ENCODE results near the gene DVL2. TPM values are rescaled to one million over a fixed set of nuclear protein-coding genes. Genes with fewer than 3 reads are reported as not detected.

DVL2 gene
- polyA plus RNA-seq, 3 donors from 2014 or later, result 19.4 to 28.5 (median 25.2) TPM

DNA sequence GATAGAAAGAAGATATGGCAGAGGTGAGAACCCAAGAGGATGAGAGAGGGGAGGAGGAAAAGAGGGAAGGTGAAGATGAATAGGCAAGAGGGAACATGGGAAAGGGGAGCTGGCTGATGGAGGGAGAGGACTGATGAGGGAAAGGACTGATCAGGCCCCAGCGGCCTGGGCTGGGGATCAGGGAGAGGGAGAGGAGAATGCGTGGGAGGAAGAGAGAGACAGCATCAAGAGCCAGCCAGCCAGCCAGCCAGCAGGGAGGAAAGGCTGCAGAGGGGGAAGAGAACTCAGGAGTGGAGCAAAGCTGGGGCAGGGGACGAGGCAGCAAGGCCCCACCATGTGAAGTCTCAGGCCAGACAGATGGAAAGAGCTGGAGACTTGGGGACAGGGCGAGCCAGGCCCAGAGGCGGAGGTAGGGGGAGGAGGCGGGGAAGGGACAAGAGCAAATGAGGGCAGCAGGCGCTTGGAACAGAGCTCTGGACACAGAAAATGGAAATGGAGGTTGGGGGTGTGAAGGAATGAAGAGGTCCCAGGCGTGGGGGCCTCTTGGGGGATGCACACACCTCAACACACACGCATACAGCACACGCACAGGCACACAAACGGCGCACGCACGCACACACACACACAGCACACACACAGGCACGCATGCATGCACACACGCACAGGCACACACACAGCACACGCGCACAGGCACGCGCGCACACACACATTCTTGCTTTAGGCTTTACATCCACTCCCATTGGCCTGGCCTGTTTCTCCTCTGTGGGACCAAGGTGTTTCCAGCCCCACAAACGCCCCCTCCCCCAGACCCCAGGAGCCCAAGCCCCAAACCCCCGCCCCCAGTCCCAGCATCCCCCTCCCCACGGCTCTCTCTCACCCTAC lies 27.0 kb downstream of the DVL2 start:
- DNase-seq, result no peak
- H3K27ac Mint-ChIP-seq, result peak overlapping the region in 5 of 6 donors; percentile 72 to 98 (median 89)
- no peaks in the 10 kb centered on the region for H3K36me3 Mint-ChIP-seq
- H3K4me1 Mint-ChIP-seq, result peaks cover 31 to 36% of the 10 kb centered on the region in 2 donors
- H3K27me3 Mint-ChIP-seq (ENCODE audit: low read depth in 3 of 3), result peaks cover 20 to 22% (median 20%) of the 10 kb centered on the region in 3 donors
- H3K4me3 Mint-ChIP-seq, result peak overlapping the region in 2 of 5 donors; percentile 1 to 3
- no peaks in the 10 kb centered on the region for H3K9me3 Mint-ChIP-seq

- H3K9me3 Mint-ChIP-seq, result no peaks in the 10 kb centered on the region
- H3K27me3 Mint-ChIP-seq (ENCODE audit: low read depth in 3 of 3), result peaks cover 15 to 19% (median 18%) of the 10 kb centered on the region in 3 donors
- peak overlapping the region; percentile 93 to 99 (median 97) for H3K27ac Mint-ChIP-seq
- H3K36me3 Mint-ChIP-seq, result no peaks in the 10 kb centered on the region
- no peak for DNase-seq
- H3K4me1 Mint-ChIP-seq, result peaks cover 31 to 37% of the 10 kb centered on the region in 2 donors
- H3K4me3 Mint-ChIP-seq, result peak overlapping the region; percentile 87 to 91 (median 90)
These were observed 28.8 kb downstream of the DVL2 start for GRCh38 chr17:7205561-7205960.

DNA sequence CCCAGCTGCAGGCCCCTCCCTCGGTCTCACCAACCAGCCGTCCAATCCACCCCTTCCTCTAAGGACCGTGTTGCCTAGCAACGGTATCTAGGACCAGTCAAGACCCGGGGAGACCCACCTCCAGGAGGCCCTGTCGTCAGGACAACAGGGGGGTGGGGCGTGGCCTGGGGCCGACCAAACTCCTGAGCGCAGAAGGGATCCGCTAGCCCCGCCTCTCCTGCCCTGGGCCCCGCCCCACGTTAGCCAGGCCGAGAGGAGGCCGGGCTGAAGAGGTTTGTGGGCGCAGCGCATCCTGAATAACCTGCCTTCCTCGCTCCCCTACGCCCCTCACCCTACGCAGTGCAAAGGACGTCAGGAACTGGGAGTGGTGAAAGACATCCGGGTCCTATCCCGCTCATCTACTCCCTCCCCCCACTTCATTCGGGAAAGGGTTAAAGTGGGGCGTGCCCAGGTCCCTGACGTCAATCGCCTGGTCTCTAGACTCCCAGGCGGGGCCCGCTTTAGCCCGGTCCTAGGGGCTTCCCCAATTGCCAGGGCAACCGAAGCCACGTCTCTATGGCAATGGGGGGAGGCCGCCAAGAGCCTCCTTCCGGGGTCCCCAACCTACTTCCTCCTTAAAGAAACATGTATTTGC lies 29.4 kb downstream of the DVL2 start:
- H3K27ac Mint-ChIP-seq, result peak overlapping the region; percentile 93 to 99 (median 97)
- no peaks in the 10 kb centered on the region for H3K9me3 Mint-ChIP-seq
- H3K4me3 Mint-ChIP-seq, result peak overlapping the region; percentile 87 to 91 (median 90)

DNA sequence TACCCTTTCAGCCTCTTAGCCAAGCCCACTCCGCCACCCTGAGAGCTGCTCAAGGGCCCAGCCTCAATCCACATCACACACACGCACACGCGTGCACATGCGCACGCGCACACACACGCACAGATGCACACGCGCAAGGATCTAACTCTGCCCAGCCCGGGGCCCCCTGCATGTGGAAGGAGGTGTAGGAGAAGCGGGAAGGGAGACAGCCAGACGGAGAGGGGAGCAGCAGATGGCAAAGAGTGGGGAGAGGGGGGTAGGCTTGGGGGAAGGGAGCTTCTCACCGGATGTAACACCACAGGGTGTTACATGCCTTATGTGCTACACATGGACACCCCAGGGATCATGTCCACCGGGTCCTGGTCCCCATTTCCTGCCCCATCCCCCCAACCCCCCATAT lies 30.0 kb downstream of the DVL2 start:
- H3K27me3 Mint-ChIP-seq (ENCODE audit: low read depth in 3 of 3), result peaks cover 14 to 18% (median 16%) of the 10 kb centered on the region in 3 donors
- H3K9me3 Mint-ChIP-seq, result no peaks in the 10 kb centered on the region
- peak overlapping the region; percentile 87 to 91 (median 90) for H3K4me3 Mint-ChIP-seq
- H3K27ac Mint-ChIP-seq, result peak overlapping the region; percentile 93 to 99 (median 97)
- H3K4me1 Mint-ChIP-seq, result peaks cover 31 to 37% of the 10 kb centered on the region in 2 donors
- no peak for DNase-seq
- H3K36me3 Mint-ChIP-seq, result no peaks in the 10 kb centered on the region

More for the DNA sequence above, 29.4 kb downstream of the DVL2 start:
- Mint-ChIP-seq H3K4me1 (peaks cover 31 to 37% of the 10 kb centered on the region in 2 donors), H3K27me3 (ENCODE audit: low read depth in 3 of 3) (peaks cover 14 to 18% (median 16%) of the 10 kb centered on the region in 3 donors), H3K36me3 (no peaks in the 10 kb centered on the region)
- peak; percentile 96 to 97 (median 97) for DNase-seq

DNA sequence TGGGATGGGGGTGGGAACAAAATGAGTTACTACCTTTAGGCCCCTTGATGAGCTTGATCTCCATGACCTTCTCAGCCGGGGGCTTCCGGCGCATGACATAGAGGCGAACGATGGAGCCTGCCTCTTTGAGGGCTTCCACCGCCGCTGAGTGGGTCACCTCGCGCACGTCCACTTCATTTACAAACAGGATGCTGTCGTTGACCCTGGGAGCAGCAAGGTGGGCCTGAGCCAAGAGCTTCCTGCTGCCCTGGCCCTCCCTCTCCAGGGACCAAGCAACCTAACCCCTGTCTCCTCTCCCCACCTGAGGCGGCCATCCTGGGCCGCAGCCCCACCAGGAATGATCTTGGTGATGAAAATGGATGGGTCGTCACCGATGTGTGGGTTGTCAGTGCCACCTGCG lies 30.9 kb downstream of the DVL2 start:
- no peaks in the 10 kb centered on the region for H3K9me3 Mint-ChIP-seq
- H3K4me3 Mint-ChIP-seq, result peak overlapping the region in 4 of 5 donors; percentile 26 to 91 (median 68)
- peaks cover 31 to 37% of the 10 kb centered on the region in 2 donors for H3K4me1 Mint-ChIP-seq
- H3K36me3 Mint-ChIP-seq, result no peaks in the 10 kb centered on the region
- no peak for DNase-seq
- H3K27ac Mint-ChIP-seq, result peak overlapping the region; percentile 93 to 99 (median 97)
- H3K27me3 Mint-ChIP-seq (ENCODE audit: low read depth in 3 of 3), result peaks cover 13 to 16% (median 15%) of the 10 kb centered on the region in 3 donors

DNA sequence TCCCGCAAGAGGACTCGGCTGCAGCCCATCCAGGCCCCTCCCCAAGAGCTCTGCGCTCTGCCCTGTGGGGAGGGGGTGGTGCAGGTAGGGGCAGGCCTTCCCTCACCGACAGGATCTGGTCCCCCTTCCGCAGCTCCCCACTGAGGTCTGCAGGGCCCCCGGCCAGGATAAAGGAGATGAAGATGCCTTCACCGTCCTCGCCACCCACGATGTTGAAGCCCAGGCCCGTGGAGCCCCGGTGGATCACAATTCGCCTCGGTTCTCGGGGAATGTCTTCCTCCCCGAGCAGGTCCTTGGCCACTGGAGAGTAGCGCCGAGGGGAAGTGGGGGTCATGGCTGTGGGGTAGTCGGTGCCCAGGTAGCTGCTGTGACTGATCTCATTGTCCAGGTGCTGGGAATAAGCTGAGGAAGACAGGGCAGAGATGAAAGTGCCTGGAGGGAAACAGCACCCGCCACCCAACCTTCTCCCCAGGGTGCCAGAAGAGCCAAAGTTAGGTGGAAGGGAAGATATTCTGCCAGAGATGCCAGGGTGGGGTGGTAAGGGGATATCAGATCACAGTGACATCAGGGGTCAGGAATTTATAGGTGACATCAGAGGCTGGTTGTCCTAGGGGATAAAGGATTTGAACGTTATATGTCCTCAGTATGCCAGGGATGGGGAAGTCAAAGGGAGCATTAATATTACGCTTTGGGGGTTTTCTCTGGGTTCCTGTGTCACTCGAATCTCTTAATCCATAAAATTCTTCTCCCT lies 37.5 kb downstream of the DVL2 start:
- Mint-ChIP-seq H3K27me3 (ENCODE audit: low read depth in 3 of 3) (peaks cover 0 to 5% (median 0%) of the 10 kb centered on the region in 3 donors), H3K4me1 (no peaks in the 10 kb centered on the region), H3K36me3 (no peaks in the 10 kb centered on the region), H3K4me3 (no peak overlapping the region), H3K9me3 (no peaks in the 10 kb centered on the region), H3K27ac (no peak overlapping the region)
- no peak for DNase-seq

GRCh38 chr17:7195971-7196370 lies 38.3 kb downstream of the DVL2 start:
- H3K27me3 Mint-ChIP-seq (ENCODE audit: low read depth in 3 of 3), result peaks cover 0 to 5% (median 0%) of the 10 kb centered on the region in 3 donors
- no peaks in the 10 kb centered on the region for H3K36me3 Mint-ChIP-seq
- H3K27ac Mint-ChIP-seq, result no peak overlapping the region
- DNase-seq, result no peak
- H3K4me1 Mint-ChIP-seq, result no peaks in the 10 kb centered on the region
- no peaks in the 10 kb centered on the region for H3K9me3 Mint-ChIP-seq
- H3K4me3 Mint-ChIP-seq, result no peak overlapping the region

GRCh38 chr17:7192271-7192937 lies 41.9 kb downstream of the DVL2 start:
- H3K27ac Mint-ChIP-seq, result peak overlapping the region in 2 of 6 donors; percentile 8 to 56
- no peaks in the 10 kb centered on the region for H3K4me1 Mint-ChIP-seq
- H3K27me3 Mint-ChIP-seq (ENCODE audit: low read depth in 3 of 3), result peaks cover 0 to 6% (median 0%) of the 10 kb centered on the region in 3 donors

GRCh38 chr17:7191571-7192270 lies 42.6 kb downstream of the DVL2 start:
- H3K9me3 Mint-ChIP-seq, result no peaks in the 10 kb centered on the region
- H3K4me3 Mint-ChIP-seq, result no peak overlapping the region
- peak overlapping the region in 1 of 6 donors; percentile 8 for H3K27ac Mint-ChIP-seq
- peaks cover 0 to 6% (median 0%) of the 10 kb centered on the region in 3 donors for H3K27me3 Mint-ChIP-seq (ENCODE audit: low read depth in 3 of 3)
- DNase-seq, result no peak
- H3K4me1 Mint-ChIP-seq, result no peaks in the 10 kb centered on the region
- H3K36me3 Mint-ChIP-seq, result no peaks in the 10 kb centered on the region

More at GRCh38 chr17:7192271-7192937, 41.9 kb downstream of the DVL2 start:
- Mint-ChIP-seq H3K36me3 (no peaks in the 10 kb centered on the region), H3K4me3 (no peak overlapping the region), H3K9me3 (no peaks in the 10 kb centered on the region)
- DNase-seq, result no peak

DNA sequence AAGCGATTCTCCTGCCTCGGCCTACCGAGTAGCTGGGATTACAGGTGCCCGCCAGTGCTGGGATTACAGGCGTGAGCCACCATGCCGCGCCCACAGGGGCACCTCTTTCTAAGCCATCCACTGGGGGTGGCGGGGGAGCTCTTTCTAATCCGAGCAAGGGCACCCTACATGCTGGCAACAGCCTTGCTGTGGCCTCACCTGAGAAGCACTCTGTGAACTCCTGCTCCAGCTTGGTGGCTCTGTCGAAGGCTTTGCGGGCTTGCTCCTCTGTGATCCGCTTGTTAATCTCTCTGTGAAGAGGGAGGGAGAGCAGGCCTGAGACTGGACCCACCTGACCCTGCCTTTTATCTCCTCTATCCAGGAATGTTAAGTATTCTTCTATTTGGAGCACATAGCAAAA lies 43.2 kb downstream of the DVL2 start:
- no peaks in the 10 kb centered on the region for H3K9me3 Mint-ChIP-seq
- no peak overlapping the region for H3K27ac Mint-ChIP-seq
- no peaks in the 10 kb centered on the region for H3K4me1 Mint-ChIP-seq
- H3K4me3 Mint-ChIP-seq, result no peak overlapping the region
- no peak for DNase-seq
- peaks cover 0 to 4% (median 2%) of the 10 kb centered on the region in 3 donors for H3K27me3 Mint-ChIP-seq (ENCODE audit: low read depth in 3 of 3)
- no peaks in the 10 kb centered on the region for H3K36me3 Mint-ChIP-seq

- no peaks in the 10 kb centered on the region for H3K9me3 Mint-ChIP-seq
- no peak for DNase-seq
- H3K4me1 Mint-ChIP-seq, result no peaks in the 10 kb centered on the region
- no peaks in the 10 kb centered on the region for H3K36me3 Mint-ChIP-seq
- H3K27ac Mint-ChIP-seq, result no peak overlapping the region
- H3K4me3 Mint-ChIP-seq, result no peak overlapping the region
- peaks cover 0 to 4% (median 2%) of the 10 kb centered on the region in 3 donors for H3K27me3 Mint-ChIP-seq (ENCODE audit: low read depth in 3 of 3)
These were observed 43.9 kb downstream of the DVL2 start for GRCh38 chr17:7190276-7190917.

DNA sequence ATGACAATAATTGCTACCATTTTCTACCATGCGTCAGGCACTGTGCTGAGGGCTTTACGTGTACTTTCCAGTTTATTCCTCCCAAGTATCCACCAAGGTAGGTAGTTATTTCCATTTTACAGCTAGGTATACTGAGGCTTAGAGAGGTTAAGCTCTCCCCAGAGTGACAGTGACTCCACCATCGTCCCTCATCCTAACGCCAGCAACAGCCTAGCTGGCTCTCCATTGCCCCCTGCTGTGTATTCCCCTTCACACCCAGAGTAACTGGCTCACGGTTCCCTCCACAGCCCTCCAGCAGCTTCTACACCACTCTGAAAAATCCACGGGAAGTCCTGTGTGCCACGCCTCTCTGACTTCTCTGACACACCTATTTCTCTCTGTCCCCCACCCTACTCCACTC lies 48.1 kb downstream of the DVL2 start:
- Mint-ChIP-seq H3K9me3 (no peaks in the 10 kb centered on the region), H3K4me3 (no peak overlapping the region), H3K27ac (no peak overlapping the region), H3K4me1 (no peaks in the 10 kb centered on the region), H3K36me3 (no peaks in the 10 kb centered on the region), H3K27me3 (ENCODE audit: low read depth in 3 of 3) (peaks cover 0 to 2% (median 2%) of the 10 kb centered on the region in 3 donors)
- no peak for DNase-seq
